Trophoblast cell (in vitro differentiated cells and primary cell): ENCODE results near the gene EP400.

ENCODE experiments used
- DNase-seq, 2 donors: peaks; one replicate each; pipeline ENCODE4 v3.0.0-alpha.2; 2016
- H2AFZ ChIP-seq: 2 replicates; pipeline ENCODE4 v1.6.1; 2013; ENCODE audit warnings: low read length, moderate library complexity, mild to moderate bottlenecking; ENCODE audit not compliant: insufficient read depth, poor library complexity
- H2AK5ac ChIP-seq: 2 replicates; pipeline ENCODE4 v1.6.1; 2013; ENCODE audit warnings: mild to moderate bottlenecking, low read length
- H2BK120ac ChIP-seq: 2 replicates; pipeline ENCODE4 v1.6.1; 2013; ENCODE audit warnings: low read length, mild to moderate bottlenecking, moderate library complexity; ENCODE audit not compliant: insufficient read depth, poor library complexity
- H2BK12ac ChIP-seq: 2 replicates; pipeline ENCODE4 v1.6.1; 2013; ENCODE audit warnings: mild to moderate bottlenecking, low read length, moderate library complexity
- H2BK5ac ChIP-seq: 2 replicates; pipeline ENCODE4 v1.6.1; 2013; ENCODE audit warnings: low read length, low read depth, moderate library complexity, mild to moderate bottlenecking; ENCODE audit not compliant: poor library complexity
- H3K14ac ChIP-seq: 2 replicates; pipeline ENCODE4 v1.6.1; 2013; ENCODE audit warnings: mild to moderate bottlenecking, low read length
- H3K18ac ChIP-seq: 2 replicates; pipeline ENCODE4 v1.6.1; 2013; ENCODE audit warnings: mild to moderate bottlenecking, low read length
- H3K23ac ChIP-seq: 2 replicates; pipeline ENCODE4 v1.6.1; 2013; ENCODE audit warnings: low read length
- H3K27ac ChIP-seq: 2 replicates; pipeline ENCODE4 v1.5.1; 2013; ENCODE audit warnings: low read depth, mild to moderate bottlenecking, inconsistent platforms, low read length, moderate library complexity
- H3K27me3 ChIP-seq: 2 replicates; pipeline ENCODE4 v1.6.1; 2013; ENCODE audit warnings: inconsistent platforms, mild to moderate bottlenecking, low read length, moderate library complexity; ENCODE audit not compliant: insufficient read depth
- H3K36me3 ChIP-seq, 2 experiments: 1 replicate in 1 of 2; 2 replicates in 1 of 2; pipeline ENCODE4 v1.6.1; 2013; ENCODE audit warnings: low read length in 2 of 2, mild to moderate bottlenecking in 2 of 2, moderate library complexity in 1 of 2; ENCODE audit not compliant: insufficient read depth in 2 of 2, control insufficient read depth in 1 of 2
- H3K4ac ChIP-seq: 2 replicates; pipeline ENCODE4 v1.6.1; 2013; ENCODE audit warnings: low read depth, mild to moderate bottlenecking, low read length, moderate library complexity
- H3K4me1 ChIP-seq, 2 experiments: 1 replicate in 1 of 2; 2 replicates in 1 of 2; pipeline ENCODE4 v1.6.1; 2013; ENCODE audit warnings: low read length in 2 of 2, mild to moderate bottlenecking in 2 of 2, moderate library complexity in 1 of 2; ENCODE audit not compliant: insufficient read depth in 2 of 2, control insufficient read depth in 1 of 2
- H3K4me2 ChIP-seq: 2 replicates; pipeline ENCODE4 v1.6.1; 2013; ENCODE audit warnings: inconsistent platforms, mild to moderate bottlenecking, low read length, moderate library complexity
- H3K4me3 ChIP-seq: 2 replicates; pipeline ENCODE4 v1.5.1; 2013; ENCODE audit warnings: mild to moderate bottlenecking, low read depth, low read length, inconsistent platforms
- H3K79me1 ChIP-seq: one replicate; pipeline ENCODE4 v1.6.1; 2013; ENCODE audit warnings: low read length
- H3K79me2 ChIP-seq: 2 replicates; pipeline ENCODE4 v1.6.1; 2013; ENCODE audit warnings: low read length, mild to moderate bottlenecking; ENCODE audit not compliant: control insufficient read depth, insufficient read depth, poor library complexity
- H3K9ac ChIP-seq: 2 replicates; pipeline ENCODE4 v1.6.1; 2013; ENCODE audit warnings: mild to moderate bottlenecking, low read length
- H3K9me3 ChIP-seq: 2 replicates; pipeline ENCODE4 v1.6.1; 2013; ENCODE audit warnings: low read depth, mild to moderate bottlenecking, control low read depth, inconsistent platforms, low read length; ENCODE audit not compliant: insufficient read depth
- H4K12ac ChIP-seq: 2 replicates; pipeline ENCODE4 v1.6.1; 2013; ENCODE audit warnings: low read depth, mild to moderate bottlenecking, low read length, moderate library complexity
- H4K8ac ChIP-seq: 2 replicates; pipeline ENCODE4 v1.6.1; 2013; ENCODE audit warnings: low read depth, mild to moderate bottlenecking, low read length, moderate library complexity
- H4K91ac ChIP-seq: one replicate; pipeline ENCODE4 v1.6.1; 2013; ENCODE audit warnings: low read depth, mild to moderate bottlenecking, low read length, moderate library complexity
- WGBS: extraction: QIAGEN DNeasy Blood & Tissue Kit; methylation state at CpG from one replicate; pipeline ENCODE4 v1.1.7; 2013; ENCODE audit warnings: missing lambda C conversion rate; ENCODE audit not compliant: insufficient read length, insufficient coverage; ENCODE audit errors: extremely low coverage; 5-methylcytosine and 5-hydroxymethylcytosine counted together

Gene EP400

GRCh38 chr12:131938082-131938481 is 11.7 kb upstream of the EP400 start:
- Histone ChIP-seq H2AFZ (no peak overlapping the region), H2BK12ac (no peak overlapping the region), H3K23ac (no peak overlapping the region), H3K79me2 (no peaks in the 10 kb centered on the region), H3K9me3 (peaks cover 1% of the 10 kb centered on the region), H2BK5ac (no peak overlapping the region), H3K4me3 (no peak overlapping the region), H3K27ac (no peak overlapping the region), H3K14ac (no peak overlapping the region), H3K18ac (no peak overlapping the region), H3K4ac (no peak overlapping the region), H2BK120ac (no peak overlapping the region), H4K8ac (no peak overlapping the region), H3K9ac (no peak overlapping the region), H3K4me2 (no peak overlapping the region), H4K12ac (no peak overlapping the region), H3K27me3 (no peaks in the 10 kb centered on the region), H3K4me1 (no peaks in the 10 kb centered on the region), H3K79me1 (no peaks in the 10 kb centered on the region), H4K91ac (no peak overlapping the region), H2AK5ac (no peak overlapping the region), H3K36me3 (peaks cover 50 to 51% of the 10 kb centered on the region in 2 experiments)
- DNase-seq: no peak
- WGBS: no CpG with 5 or more reads among the region's 7 CpGs

- no peak overlapping the region for H2BK120ac ChIP-seq
- no peaks in the 10 kb centered on the region for H3K27me3 ChIP-seq
- H3K4ac ChIP-seq: no peak overlapping the region
- peaks cover 48 to 51% of the 10 kb centered on the region in 2 experiments for H3K36me3 ChIP-seq
- no peak overlapping the region for H2AFZ ChIP-seq
- no peak overlapping the region for H2BK5ac ChIP-seq
- DNase-seq: no peak
- H3K79me2 ChIP-seq: no peaks in the 10 kb centered on the region
- no peak overlapping the region for H3K14ac ChIP-seq
- no peaks in the 10 kb centered on the region for H3K4me1 ChIP-seq
- H3K4me2 ChIP-seq: no peak overlapping the region
- H3K79me1 ChIP-seq: no peaks in the 10 kb centered on the region
- no peak overlapping the region for H3K9ac ChIP-seq
- H3K23ac ChIP-seq: no peak overlapping the region
- H3K27ac ChIP-seq: no peak overlapping the region
- H3K18ac ChIP-seq: no peak overlapping the region
- no peak overlapping the region for H4K91ac ChIP-seq
- no peak overlapping the region for H2BK12ac ChIP-seq
- H2AK5ac ChIP-seq: no peak overlapping the region
- no CpG with 5 or more reads among the region's 16 CpGs for WGBS
- no peak overlapping the region for H4K8ac ChIP-seq
- peaks cover 1% of the 10 kb centered on the region for H3K9me3 ChIP-seq
- H3K4me3 ChIP-seq: no peak overlapping the region
- no peak overlapping the region for H4K12ac ChIP-seq
These were observed 10.7 kb upstream of the EP400 start for GRCh38 chr12:131939007-131939406.

GRCh38 chr12:131940141-131940547 is 9.6 kb upstream of the EP400 start:
- Histone ChIP-seq H3K27me3 (no peaks in the 10 kb centered on the region), H3K18ac (no peak overlapping the region)

GRCh38 chr12:131941116-131941986 is 8.4 kb upstream of the EP400 start:
- H3K79me2 ChIP-seq: no peaks in the 10 kb centered on the region
- no peak overlapping the region for H3K23ac ChIP-seq
- H4K12ac ChIP-seq: no peak overlapping the region
- no peak overlapping the region for H3K27ac ChIP-seq
- no peak overlapping the region for H3K4me3 ChIP-seq
- H2BK5ac ChIP-seq: no peak overlapping the region
- no peak overlapping the region for H3K18ac ChIP-seq
- no peak overlapping the region for H4K91ac ChIP-seq
- no peak for DNase-seq
- H2AK5ac ChIP-seq: no peak overlapping the region
- H3K4ac ChIP-seq: no peak overlapping the region
- no peak overlapping the region for H3K14ac ChIP-seq
- H2BK12ac ChIP-seq: no peak overlapping the region
- H2AFZ ChIP-seq: no peak overlapping the region
- peaks cover 45 to 51% of the 10 kb centered on the region in 2 experiments for H3K36me3 ChIP-seq
- H3K9ac ChIP-seq: no peak overlapping the region
- H3K79me1 ChIP-seq: no peaks in the 10 kb centered on the region
- H2BK120ac ChIP-seq: no peak overlapping the region
- peaks cover 5% of the 10 kb centered on the region for H3K9me3 ChIP-seq
- no peak overlapping the region for H4K8ac ChIP-seq
- no peak overlapping the region for H3K4me2 ChIP-seq
- no CpG with 5 or more reads among the region's 46 CpGs for WGBS
- H3K4me1 ChIP-seq: no peaks in the 10 kb centered on the region
- no peaks in the 10 kb centered on the region for H3K27me3 ChIP-seq

More at GRCh38 chr12:131940141-131940547, 9.6 kb upstream of the EP400 start:
- H4K8ac ChIP-seq: no peak overlapping the region
- no peak overlapping the region for H3K4me3 ChIP-seq
- H3K9ac ChIP-seq: no peak overlapping the region
- no peak overlapping the region for H2BK120ac ChIP-seq
- H3K23ac ChIP-seq: no peak overlapping the region
- H3K79me1 ChIP-seq: no peaks in the 10 kb centered on the region
- H3K79me2 ChIP-seq: no peaks in the 10 kb centered on the region
- H2BK5ac ChIP-seq: no peak overlapping the region
- no peak overlapping the region for H3K27ac ChIP-seq
- H3K4me2 ChIP-seq: no peak overlapping the region
- no peak overlapping the region for H2AK5ac ChIP-seq
- H3K36me3 ChIP-seq: peaks cover 50 to 51% of the 10 kb centered on the region in 2 experiments
- H3K9me3 ChIP-seq: peaks cover 5% of the 10 kb centered on the region
- H4K91ac ChIP-seq: no peak overlapping the region
- no peak overlapping the region for H3K14ac ChIP-seq
- no peaks in the 10 kb centered on the region for H3K4me1 ChIP-seq
- no CpG with 5 or more reads among the region's 8 CpGs for WGBS
- no peak overlapping the region for H2AFZ ChIP-seq
- H3K4ac ChIP-seq: no peak overlapping the region
- H4K12ac ChIP-seq: no peak overlapping the region
- DNase-seq: no peak
- no peak overlapping the region for H2BK12ac ChIP-seq
